Neural cell (in vitro differentiated cells): ENCODE data around the gene OVCH1. TPM values are rescaled to one million over a fixed set of nuclear protein-coding genes. Genes with fewer than 3 reads are reported as not detected.
A peak's percentile ranks its signal among the peaks of the same experiment; 100 is the strongest.

Source experiments
- H2AFZ ChIP-seq: fragments of 200-600, 300-800 bp; sonication (generic), shearing (Covaris generic); 2 replicates; pipeline ENCODE4 v1.6.0; 2014; ENCODE audit warnings: low read depth, mild to moderate bottlenecking, antibody characterized with exemption, low read length, moderate library complexity
- H3F3A ChIP-seq: fragments of 200-600 bp; shearing (Covaris generic); 2 replicates; pipeline ENCODE4 v1.6.1; 2016; ENCODE audit warnings: mild to moderate bottlenecking, moderate library complexity, mixed read lengths, antibody characterized with exemption, low read length; ENCODE audit not compliant: insufficient read depth, poor library complexity, severe bottlenecking
- H3K27ac ChIP-seq: fragments of 200-600, 300-800 bp; sonication (generic), shearing (Covaris generic); 2 replicates; pipeline ENCODE4 v1.5.1; 2014; ENCODE audit warnings: mild to moderate bottlenecking, low read length, moderate library complexity
- H3K27me3 ChIP-seq: fragments of 300-800, 200-600 bp; sonication (generic), shearing (Covaris generic); 2 replicates; pipeline ENCODE4 v1.6.0; 2014; ENCODE audit warnings: mild to moderate bottlenecking, low read depth, low read length, moderate library complexity; ENCODE audit not compliant: insufficient read depth
- H3K36me3 ChIP-seq: fragments of 300-800, 200-600 bp; sonication (generic), shearing (Covaris generic); 2 replicates; pipeline ENCODE4 v1.5.1; 2014; ENCODE audit warnings: mild to moderate bottlenecking, antibody characterized with exemption, low read length, moderate library complexity; ENCODE audit not compliant: insufficient read depth
- H3K4me2 ChIP-seq: fragments of 300-800, 200-600 bp; sonication (generic), shearing (Covaris generic); 2 replicates; pipeline ENCODE4 v1.6.0; 2014; ENCODE audit warnings: mild to moderate bottlenecking, low read length
- H3K4me3 ChIP-seq: fragments of 300-800, 200-600 bp; sonication (generic), shearing (Covaris generic); 2 replicates; pipeline ENCODE4 v1.5.1; 2014; ENCODE audit warnings: mild to moderate bottlenecking, low read length, moderate library complexity
- H3K79me2 ChIP-seq: fragments of 200-600 bp; shearing (Covaris generic); replicated peaks from 2 replicates; pipeline ENCODE4 v1.6.0; 2014; ENCODE audit warnings: mild to moderate bottlenecking, low read length, moderate library complexity; ENCODE audit not compliant: insufficient read depth
- H3K9ac ChIP-seq: fragments of 300-800, 200-600 bp; sonication (generic), shearing (Covaris generic); 2 replicates; pipeline ENCODE4 v1.6.1; 2016; ENCODE audit warnings: mild to moderate bottlenecking, low read length, mixed read lengths
- H3K9me2 ChIP-seq: fragments of 200-600 bp; shearing (Covaris generic); 2 replicates; pipeline ENCODE4 v1.6.1; 2016; ENCODE audit warnings: mild to moderate bottlenecking, low read length, mixed read lengths; ENCODE audit not compliant: insufficient read depth
- H3K9me3 ChIP-seq: fragments of 200-600, 300-800 bp; sonication (generic), shearing (Covaris generic); 2 replicates; pipeline ENCODE4 v1.6.1; 2016; ENCODE audit warnings: mild to moderate bottlenecking, mixed run types, low read length, moderate library complexity, mixed read lengths
- H4K20me1 ChIP-seq: fragments of 200-600 bp; shearing (Covaris generic); 2 replicates; pipeline ENCODE4 v1.6.1; 2016; ENCODE audit warnings: mild to moderate bottlenecking, mixed run types; ENCODE audit not compliant: insufficient read depth
- EP300 ChIP-seq: fragments of 450-650 bp; conservative IDR thresholded peaks from 2 replicates; pipeline ENCODE4 v1.6.1; 2014; ENCODE audit warnings: antibody characterized with exemption, mild to moderate bottlenecking, moderate library complexity; ENCODE audit not compliant: poor library complexity, severe bottlenecking
- EZH2 ChIP-seq: fragments of 200-600, 300-800 bp; shearing (Covaris generic), sonication (generic); IDR thresholded peaks from 2 replicates; pipeline ENCODE4 v1.6.1; 2014; ENCODE audit warnings: antibody characterized with exemption, low read length, borderline replicate concordance, mild to moderate bottlenecking; ENCODE audit not compliant: insufficient read depth, poor library complexity, severe bottlenecking
- MXI1 ChIP-seq: fragments of 450-650 bp; conservative IDR thresholded peaks from 2 replicates; pipeline ENCODE4 v1.6.1; 2014; ENCODE audit warnings: antibody characterized with exemption, mild to moderate bottlenecking; ENCODE audit not compliant: poor library complexity, severe bottlenecking
- POLR2AphosphoS5 ChIP-seq: IDR thresholded peaks from 2 replicates; pipeline ENCODE4 v1.6.1; 2012
- RAD21 ChIP-seq: fragments of 450-650 bp; conservative IDR thresholded peaks from 2 replicates; pipeline ENCODE4 v1.6.1; 2014; ENCODE audit warnings: antibody characterized with exemption, mild to moderate bottlenecking, moderate library complexity
- SMC3 ChIP-seq: fragments of 450-650 bp; conservative IDR thresholded peaks from 2 replicates; pipeline ENCODE4 v1.6.1; 2014; ENCODE audit warnings: antibody characterized with exemption, mild to moderate bottlenecking, moderate library complexity; ENCODE audit not compliant: poor library complexity
- TAF1 ChIP-seq: IDR thresholded peaks from 2 replicates; pipeline ENCODE4 v1.6.1; 2012; ENCODE audit warnings: low read depth
- polyA plus RNA-seq: library from polyadenylated mRNA; depleted of rRNA; stranded (reverse); fragments of >200 nt; gene quantifications from 2 replicates; pipeline ENCODE4 v1.2.3, GENCODE V29; 2014
- TF ChIP-seq, protein P1 (sequence below): IDR thresholded peaks from 2 replicates; pipeline ENCODE4 v1.6.1; 2012; ENCODE audit warnings: borderline replicate concordance
- TF ChIP-seq, protein P2 (sequence below): fragments of 450-650 bp; IDR thresholded peaks from 2 replicates; pipeline ENCODE4 v1.5.1; 2014; ENCODE audit warnings: antibody characterized with exemption, mild to moderate bottlenecking, moderate library complexity; ENCODE audit not compliant: poor library complexity, severe bottlenecking

The OVCH1 gene
- polyA plus RNA-seq, 1 donor from 2014 or later: 0.83 TPM

DNA sequence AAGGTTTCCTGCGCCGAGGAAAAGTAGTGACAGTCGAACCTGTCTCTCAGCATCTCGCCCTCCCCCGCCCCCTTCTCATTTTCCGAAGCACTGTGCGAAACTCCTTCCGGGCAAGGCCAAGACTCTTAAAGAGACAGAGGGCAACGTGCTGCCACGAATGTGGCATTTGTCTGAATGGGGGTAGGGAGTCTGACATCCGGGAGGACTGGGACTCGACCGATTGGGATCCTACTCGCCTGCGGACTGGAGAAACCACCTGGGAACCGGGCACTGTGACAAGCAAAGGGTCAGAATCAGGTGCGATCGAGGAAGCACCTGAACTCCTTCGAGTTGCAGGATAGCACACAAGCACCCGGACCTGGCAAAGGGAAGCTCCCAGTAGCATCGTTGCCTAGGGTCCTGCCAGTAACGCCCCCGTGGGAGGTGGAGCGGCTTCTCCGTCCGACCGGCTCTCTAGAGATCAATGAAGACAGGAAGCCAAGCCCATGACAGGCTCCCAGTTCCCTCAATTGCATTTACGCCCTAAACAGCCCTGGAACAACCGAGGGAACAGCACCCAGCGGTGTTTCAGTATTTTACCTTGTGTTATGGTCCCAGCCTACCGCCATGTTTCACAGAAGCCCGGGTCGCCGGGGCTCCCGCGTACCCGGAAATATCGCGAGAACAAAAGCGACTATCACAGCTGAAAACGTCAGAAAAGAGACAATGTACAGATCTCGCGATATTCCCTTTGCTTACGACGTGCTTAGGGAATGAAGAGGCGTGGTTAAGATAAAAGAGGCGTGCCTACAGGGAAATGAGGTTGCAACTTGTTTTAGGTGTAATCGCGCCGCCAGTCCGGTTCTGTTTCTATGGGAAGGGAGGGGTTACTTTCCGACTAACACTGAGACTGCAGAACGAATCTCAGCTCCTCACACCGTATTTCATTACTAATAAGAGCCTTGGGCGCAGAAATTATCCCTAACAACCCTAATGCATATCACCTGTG is 116.7 kb downstream of the OVCH1 start, which contains the start of gene ERGIC2:
TSS of gene ERGIC2 (minus strand) at position 637 of the 988 bp plus-strand sequence. CDS start 9,539 bp downstream, outside the sequence.
- no peaks in the 10 kb centered on the region for H3K27me3 ChIP-seq
- H3K27ac ChIP-seq: peak within 1 kb of the TSS; percentile 93
- H3K36me3 ChIP-seq: no peaks in the 10 kb centered on the region
- no peaks in the 10 kb centered on the region for H3K9me3 ChIP-seq
- H3K4me2 ChIP-seq: peak within 1 kb of the TSS; percentile 92
- TF ChIP-seq, protein P1, sequence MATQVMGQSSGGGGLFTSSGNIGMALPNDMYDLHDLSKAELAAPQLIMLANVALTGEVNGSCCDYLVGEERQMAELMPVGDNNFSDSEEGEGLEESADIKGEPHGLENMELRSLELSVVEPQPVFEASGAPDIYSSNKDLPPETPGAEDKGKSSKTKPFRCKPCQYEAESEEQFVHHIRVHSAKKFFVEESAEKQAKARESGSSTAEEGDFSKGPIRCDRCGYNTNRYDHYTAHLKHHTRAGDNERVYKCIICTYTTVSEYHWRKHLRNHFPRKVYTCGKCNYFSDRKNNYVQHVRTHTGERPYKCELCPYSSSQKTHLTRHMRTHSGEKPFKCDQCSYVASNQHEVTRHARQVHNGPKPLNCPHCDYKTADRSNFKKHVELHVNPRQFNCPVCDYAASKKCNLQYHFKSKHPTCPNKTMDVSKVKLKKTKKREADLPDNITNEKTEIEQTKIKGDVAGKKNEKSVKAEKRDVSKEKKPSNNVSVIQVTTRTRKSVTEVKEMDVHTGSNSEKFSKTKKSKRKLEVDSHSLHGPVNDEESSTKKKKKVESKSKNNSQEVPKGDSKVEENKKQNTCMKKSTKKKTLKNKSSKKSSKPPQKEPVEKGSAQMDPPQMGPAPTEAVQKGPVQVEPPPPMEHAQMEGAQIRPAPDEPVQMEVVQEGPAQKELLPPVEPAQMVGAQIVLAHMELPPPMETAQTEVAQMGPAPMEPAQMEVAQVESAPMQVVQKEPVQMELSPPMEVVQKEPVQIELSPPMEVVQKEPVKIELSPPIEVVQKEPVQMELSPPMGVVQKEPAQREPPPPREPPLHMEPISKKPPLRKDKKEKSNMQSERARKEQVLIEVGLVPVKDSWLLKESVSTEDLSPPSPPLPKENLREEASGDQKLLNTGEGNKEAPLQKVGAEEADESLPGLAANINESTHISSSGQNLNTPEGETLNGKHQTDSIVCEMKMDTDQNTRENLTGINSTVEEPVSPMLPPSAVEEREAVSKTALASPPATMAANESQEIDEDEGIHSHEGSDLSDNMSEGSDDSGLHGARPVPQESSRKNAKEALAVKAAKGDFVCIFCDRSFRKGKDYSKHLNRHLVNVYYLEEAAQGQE: peak; percentile 92
- TF ChIP-seq POLR2AphosphoS5 (peak; percentile 89), RAD21 (peak; percentile 38), SMC3 (peak; percentile 23), EP300 (peak; percentile 54), EZH2 (no peak), TAF1 (peak; percentile 76), MXI1 (peak; percentile 77)
- TF ChIP-seq, protein P2, sequence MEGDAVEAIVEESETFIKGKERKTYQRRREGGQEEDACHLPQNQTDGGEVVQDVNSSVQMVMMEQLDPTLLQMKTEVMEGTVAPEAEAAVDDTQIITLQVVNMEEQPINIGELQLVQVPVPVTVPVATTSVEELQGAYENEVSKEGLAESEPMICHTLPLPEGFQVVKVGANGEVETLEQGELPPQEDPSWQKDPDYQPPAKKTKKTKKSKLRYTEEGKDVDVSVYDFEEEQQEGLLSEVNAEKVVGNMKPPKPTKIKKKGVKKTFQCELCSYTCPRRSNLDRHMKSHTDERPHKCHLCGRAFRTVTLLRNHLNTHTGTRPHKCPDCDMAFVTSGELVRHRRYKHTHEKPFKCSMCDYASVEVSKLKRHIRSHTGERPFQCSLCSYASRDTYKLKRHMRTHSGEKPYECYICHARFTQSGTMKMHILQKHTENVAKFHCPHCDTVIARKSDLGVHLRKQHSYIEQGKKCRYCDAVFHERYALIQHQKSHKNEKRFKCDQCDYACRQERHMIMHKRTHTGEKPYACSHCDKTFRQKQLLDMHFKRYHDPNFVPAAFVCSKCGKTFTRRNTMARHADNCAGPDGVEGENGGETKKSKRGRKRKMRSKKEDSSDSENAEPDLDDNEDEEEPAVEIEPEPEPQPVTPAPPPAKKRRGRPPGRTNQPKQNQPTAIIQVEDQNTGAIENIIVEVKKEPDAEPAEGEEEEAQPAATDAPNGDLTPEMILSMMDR: no peak
- peak within 1 kb of the TSS; percentile 86 for H3K9ac ChIP-seq
- peak within 1 kb of the TSS; percentile 96 for H2AFZ ChIP-seq
- H4K20me1 ChIP-seq: no peaks in the 10 kb centered on the region
- H3K9me2 ChIP-seq: no peaks in the 10 kb centered on the region
- H3F3A ChIP-seq: no peaks in the 10 kb centered on the region
- H3K79me2 ChIP-seq: peaks cover 44% of the 10 kb centered on the region
- peak within 1 kb of the TSS; percentile 78 for H3K4me3 ChIP-seq

Other genes starting within 250 kb of the OVCH1 start
- 106 and 133 TPM in 2 replicates for gene ERGIC2, start 116.5 kb downstream of the OVCH1 start, polyA plus RNA-seq